Bronchial epithelial cell (primary cell): ENCODE measurements around the gene ANXA5. TPM values are rescaled to one million over a fixed set of nuclear protein-coding genes. Genes with fewer than 3 reads are reported as not detected.

ENCODE experiments used
- DNase-seq: peaks from one replicate; pipeline ENCODE4 v3.0.0-alpha.2; 2010; ENCODE audit warnings: low read depth
- FAIRE-seq: peaks from 2 replicates; lab custom pipeline; 2011; peaks lifted over from hg19 to GRCh38; lab: Jason Lieb, UNC
- H3K27me3 ChIP-seq: 2 replicates; pipeline ENCODE4 v1.5.1; 2011; ENCODE audit warnings: low read length; ENCODE audit not compliant: control insufficient read depth, insufficient read depth
- H3K36me3 ChIP-seq: 2 replicates; pipeline ENCODE4 v1.5.1; 2011; ENCODE audit warnings: low read length; ENCODE audit not compliant: control insufficient read depth, insufficient read depth
- H3K4me3 ChIP-seq: 2 replicates; pipeline ENCODE4 v1.5.1; 2011; ENCODE audit warnings: mild to moderate bottlenecking, low read depth, low read length, control low read depth
- CTCF ChIP-seq: IDR thresholded peaks from 2 replicates; pipeline ENCODE4 v1.5.1; 2011; ENCODE audit warnings: mild to moderate bottlenecking, moderate library complexity, low read length, control low read depth, inconsistent platforms; ENCODE audit not compliant: insufficient read depth, severe bottlenecking
- total RNA-seq: library from RNA; depleted of rRNA; stranded (reverse); fragments of >200 nt; gene quantifications from 2 replicates; pipeline ENCODE4 v1.2.1, GENCODE V29; 2014

ANXA5 gene
- total RNA-seq, 1 donor from 2014 or later = 251 TPM

DNA sequence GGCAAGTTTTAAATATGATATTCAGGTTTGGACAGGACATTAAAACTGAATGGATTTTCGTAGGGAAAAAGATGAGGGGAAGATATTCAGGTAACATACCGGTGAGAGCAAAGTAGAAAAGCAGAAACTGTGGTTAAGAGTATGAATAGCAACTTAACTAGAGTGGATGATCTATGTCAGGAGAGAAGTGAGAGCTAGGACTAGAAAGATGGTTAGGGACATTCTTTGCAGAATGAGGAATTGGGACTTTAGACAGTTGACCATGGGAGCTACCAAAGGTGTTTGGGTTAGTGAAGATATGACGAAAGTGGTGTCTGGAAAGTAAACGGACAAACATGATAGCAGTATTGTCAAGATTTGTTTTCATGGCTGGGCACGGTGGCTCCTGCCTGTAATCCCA lies 45.2 kb downstream of the ANXA5 start:
- no peak for DNase-seq
- Histone ChIP-seq H3K4me3 (no peak overlapping the region), H3K27me3 (no peaks in the 10 kb centered on the region), H3K36me3 (no peaks in the 10 kb centered on the region)
- no peak for TF ChIP-seq CTCF
- no peak for FAIRE-seq

GRCh38 chr4:121650741-121651140 lies 46.0 kb downstream of the ANXA5 start:
- Histone ChIP-seq H3K4me3 (no peak overlapping the region), H3K36me3 (no peaks in the 10 kb centered on the region), H3K27me3 (no peaks in the 10 kb centered on the region)
- no peak for TF ChIP-seq CTCF
- FAIRE-seq (no peak), DNase-seq (no peak)

DNA sequence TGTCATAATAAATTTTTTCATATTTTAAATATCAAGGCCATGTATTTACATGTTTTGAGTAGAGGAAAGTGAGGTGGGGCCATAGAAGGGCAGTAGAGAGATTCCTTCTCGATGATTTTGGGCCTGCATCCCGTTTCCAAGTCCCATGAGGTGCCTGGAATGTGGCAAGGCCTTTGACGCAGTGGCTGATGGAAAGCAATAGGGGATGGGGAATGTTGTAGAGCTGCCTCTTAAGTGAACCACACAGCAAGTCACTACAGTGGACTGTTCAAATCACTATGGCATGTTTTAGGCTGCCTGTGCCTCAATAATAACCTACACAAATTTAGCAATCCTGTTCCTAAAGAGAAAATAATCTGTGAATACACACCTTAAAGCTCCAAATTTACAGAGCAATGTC lies 48.3 kb downstream of the ANXA5 start:
- no peak for TF ChIP-seq CTCF
- DNase-seq = no peak
- FAIRE-seq = no peak
- Histone ChIP-seq H3K4me3 (no peak overlapping the region), H3K36me3 (no peaks in the 10 kb centered on the region), H3K27me3 (no peaks in the 10 kb centered on the region)

DNA sequence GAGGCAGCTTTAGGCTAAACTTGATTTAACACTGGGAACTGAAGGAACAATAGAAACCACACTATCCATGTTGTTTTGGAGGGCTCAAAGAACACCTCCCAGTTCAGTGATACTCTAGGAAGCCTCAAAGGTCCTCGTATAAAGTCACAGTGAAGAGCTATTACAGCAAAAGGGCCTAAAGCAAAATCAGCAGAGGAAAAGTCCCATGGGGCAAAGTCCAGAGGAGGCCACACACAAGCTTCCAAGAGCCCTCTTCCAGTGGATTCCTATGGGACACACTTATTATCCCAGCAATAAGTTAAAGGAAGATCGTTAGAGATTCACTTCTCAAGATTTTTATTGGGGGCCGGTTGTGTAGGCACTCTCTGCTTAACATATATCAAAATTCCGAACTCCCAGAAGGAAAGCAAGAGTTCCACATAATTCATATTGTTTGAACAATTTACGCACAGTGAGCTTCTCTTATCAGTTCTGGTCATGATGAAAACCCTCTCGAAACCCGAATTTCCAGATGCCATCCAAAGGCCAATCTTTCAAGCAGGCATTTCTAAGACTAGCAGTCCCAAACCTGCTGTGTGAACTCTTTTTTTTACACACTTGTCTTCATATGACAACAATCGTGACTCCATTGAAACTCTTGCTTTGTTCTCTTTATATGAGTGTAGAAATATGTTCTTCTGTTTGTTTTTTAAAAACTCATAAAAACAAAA lies 53.7 kb downstream of the ANXA5 start:
- H3K27me3 ChIP-seq = no peaks in the 10 kb centered on the region
- no peak overlapping the region for H3K4me3 ChIP-seq
- H3K36me3 ChIP-seq = no peaks in the 10 kb centered on the region
- FAIRE-seq (no peak), DNase-seq (no peak)
- no peak for TF ChIP-seq CTCF

DNA sequence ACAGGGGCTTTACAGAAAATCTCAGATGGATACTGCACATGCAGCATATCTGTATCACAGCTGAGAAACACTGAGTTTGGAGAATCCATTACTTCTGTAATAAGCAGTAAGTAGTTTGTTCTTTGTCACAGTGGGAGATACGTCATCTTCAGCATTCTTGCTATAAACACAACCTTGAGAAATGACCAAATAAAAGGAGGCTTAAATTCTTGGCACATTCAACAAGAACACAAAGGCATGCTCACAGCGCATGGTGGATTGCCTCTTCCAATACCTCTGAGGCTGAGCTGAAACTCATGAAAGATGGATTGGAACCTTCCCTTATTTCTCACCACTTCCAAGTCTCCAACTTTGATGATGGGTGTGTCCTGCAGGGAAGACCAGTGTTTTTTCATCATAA lies 54.5 kb downstream of the ANXA5 start:
- Histone ChIP-seq H3K27me3 (no peaks in the 10 kb centered on the region), H3K4me3 (no peak overlapping the region), H3K36me3 (no peaks in the 10 kb centered on the region)
- FAIRE-seq = no peak
- no peak for DNase-seq
- TF ChIP-seq CTCF = no peak

GRCh38 chr4:121633653-121634052 lies 63.1 kb downstream of the ANXA5 start:
- H3K36me3 ChIP-seq = no peaks in the 10 kb centered on the region
- DNase-seq (no peak), FAIRE-seq (no peak)
- peaks cover 2% of the 10 kb centered on the region for H3K27me3 ChIP-seq
- no peak for TF ChIP-seq CTCF
- H3K4me3 ChIP-seq = no peak overlapping the region
